ENCODE measurements around the gene MARCHF11. TPM values are rescaled to one million over a fixed set of nuclear protein-coding genes. Genes with fewer than 3 reads are reported as not detected.

Gene MARCHF11
- total and polyA plus RNA-seq, 2 of the 4 experiments (the other 2 are of a cell fraction) = not detected

GRCh38 chr5:16160706-16161105, 18.9 kb downstream of the MARCHF11 start:
- BruUV-seq (replicated peaks) = no TSS peak
- no peak overlapping the region for H2AFZ ChIP-seq (replicated peaks; ENCODE audit: low read length, poor library complexity)

More at GRCh38 chr5:16160706-16161105, 18.9 kb downstream of the MARCHF11 start:
- POLR2A ChIA-PET (ENCODE audit: unreplicated experiment) = no interaction called here
- Histone ChIP-seq H3K56ac (ENCODE audit: extremely low read depth, insufficient read depth, low read length) (no peak overlapping the region), H3K27ac (ENCODE audit: insufficient read depth, low read length) (no peak overlapping the region), H3K23ac (ENCODE audit: low read depth, low read length) (no peak overlapping the region), H2AK9ac (replicated peaks; ENCODE audit: low read depth, low read length, poor library complexity) (no peak overlapping the region), H2BK20ac (ENCODE audit: low read depth, low read length) (no peak overlapping the region), H3K4me3 (ENCODE audit: insufficient read depth, low read depth, low read length) (no peak overlapping the region), H3K27me3 (ENCODE audit: control insufficient read depth, insufficient read depth, low read length) (no peaks in the 10 kb centered on the region), H4K5ac (ENCODE audit: low read depth, low read length) (no peak overlapping the region), H4K91ac (ENCODE audit: insufficient read depth, low read depth, low read length) (no peak overlapping the region), H3K79me1 (ENCODE audit: low read depth in 1 of 2, low read length in 2 of 2) (no peaks in the 10 kb centered on the region), H2BK15ac (ENCODE audit: low read depth, low read length) (no peak overlapping the region), H3K4me1 (ENCODE audit: control insufficient read depth, insufficient read depth, low read length) (no peaks in the 10 kb centered on the region), H3K18ac (ENCODE audit: low read depth, low read length) (no peak overlapping the region), H4K20me1 (ENCODE audit: insufficient read depth, low read length) (no peaks in the 10 kb centered on the region), H3K4ac (ENCODE audit: low read depth, low read length) (no peak overlapping the region), H3K4me2 (ENCODE audit: low read depth, low read length) (no peak overlapping the region), H2AK5ac (ENCODE audit: low read depth, low read length) (no peak overlapping the region), H2BK5ac (ENCODE audit: low read depth, low read length, poor library complexity, severe bottlenecking) (no peak overlapping the region), H3K9me1 (ENCODE audit: insufficient read depth, low read length) (no peaks in the 10 kb centered on the region), H2BK120ac (ENCODE audit: low read depth, low read length) (no peak overlapping the region), H3K14ac (replicated peaks; ENCODE audit: low read depth, low read length) (no peak overlapping the region), H3K9ac (ENCODE audit: low read depth, low read length) (no peak overlapping the region), H3K36me3 (ENCODE audit: control insufficient read depth, insufficient read depth, low read length) (no peaks in the 10 kb centered on the region), H4K8ac (ENCODE audit: low read depth in 2 of 2, low read length in 2 of 2) (no peak overlapping the region), H3K9me3 (ENCODE audit: control insufficient read depth, insufficient read depth, low read length) (no peaks in the 10 kb centered on the region)
- intact Hi-C loops (cut with micrococcal nuclease) (loop anchor here (1.0 to 10.0 kb wide), 3 partner anchors 296 to 504 kb away; no protein-coding TSS in a partner anchor), in situ Hi-C loops (cut with MboI; ENCODE audit: low sequenced_read_pairs) (loop anchor here (10.0 kb wide), 2 partner anchors 284 to 1044 kb away; no protein-coding TSS in a partner anchor), dilution Hi-C loops (cut with HindIII; ENCODE audit: low sequenced_read_pairs, unreplicated experiment) (no loop called here)
- DNase-seq (peak; percentile 62), ATAC-seq (ENCODE audit: low read depth) (peak; percentile 94)
- WGBS, 2 experiments (ENCODE audit: extremely low coverage in 2 of 2, insufficient read length in 1 of 2) = 0% methylated on average over 2 of the region's 5 CpGs; no CpG with 5 or more reads in 1 of the 2 experiments
- no peak for TF ChIP-seq CHD1 (IDR thresholded peaks at IDR 0.05; ENCODE audit: low read depth, low read length)
- no peak for TF ChIP-seq NFE2L2 (IDR thresholded peaks at IDR 0.05; ENCODE audit: low read depth, low read length)
- peak; percentile 42 for TF ChIP-seq SMC3 (IDR thresholded peaks at IDR 0.05; ENCODE audit: low read depth, low read length)
- peak; percentile 62 for TF ChIP-seq RAD21 (IDR thresholded peaks at IDR 0.05; ENCODE audit: low read length)
- peak; percentile 60 for TF ChIP-seq CTCF (conservative IDR thresholded peaks at IDR 0.05; ENCODE audit: low read depth, low read length)
- CTCF ChIA-PET = interaction anchor here (0.5 to 1.3 kb wide), 8 partner anchors 10 to 1046 kb away, joined by 3 to 19 read pairs (median 4); no protein-coding TSS in a partner anchor
